Esophagus muscularis mucosa (tissue), 4 donors: ENCODE results near the gene EPGN. TPM values are rescaled to one million over a fixed set of nuclear protein-coding genes. Genes with fewer than 3 reads are reported as not detected.

Experiments
- DNase-seq: peaks from one replicate; pipeline ENCODE4 v3.0.0-alpha.2; 2017; ENCODE audit errors: extremely low spot score
- H3K27ac ChIP-seq, 4 donors: fragments of 200-600 bp; sonication (generic); replicated peaks in 1 of 4; 1 replicate in 3 of 4; 2 replicates in 1 of 4; pipeline ENCODE4 v1.5.1; 2016 to 2019; ENCODE audit warnings: mild to moderate bottlenecking in 1 of 4
- H3K27me3 ChIP-seq, 4 donors: fragments of 200-600 bp; sonication (generic); one replicate each; pipeline versions ENCODE4 v1.5.1 to v1.6.0; 2016 to 2019
- H3K36me3 ChIP-seq, 4 donors: fragments of 200-600 bp; sonication (generic); one replicate each; pipeline ENCODE4 v1.5.1; 2016 to 2019
- H3K4me1 ChIP-seq, 4 donors: fragments of 200-600 bp; sonication (generic); one replicate each; pipeline ENCODE4 v1.5.1; 2016 to 2019
- H3K4me3 ChIP-seq, 4 donors: fragments of 200-600 bp; sonication (generic); 1 replicate in 2 of 4; 2 replicates in 2 of 4; pipeline ENCODE4 v1.5.1; 2016 to 2019; ENCODE audit warnings: mild to moderate bottlenecking in 4 of 4, moderate library complexity in 1 of 4
- H3K9me3 ChIP-seq, 4 donors: fragments of 200-600 bp; sonication (generic); 1 replicate in 3 of 4; 2 replicates in 1 of 4; pipeline ENCODE4 v1.5.1; 2016 to 2019
- CTCF ChIP-seq, 3 experiments: fragments of 200-600 bp in 2 of 3; fragments of 450-650 bp in 1 of 3; sonication (generic) in 2 of 3; IDR thresholded peaks; one replicate each; pipeline ENCODE4 v1.5.1; 2017 to 2019; ENCODE audit warnings: antibody characterized with exemption in 3 of 3, mild to moderate bottlenecking in 2 of 3, moderate library complexity in 1 of 3
- EP300 ChIP-seq: sonication (generic); formaldehyde crosslinking; IDR thresholded peaks from one replicate; pipeline ENCODE4 v1.6.1; 2017; ENCODE audit warnings: antibody characterized with exemption
- POLR2A ChIP-seq: fragments of 450-650 bp; IDR thresholded peaks from one replicate; pipeline ENCODE4 v1.6.1; 2017; ENCODE audit warnings: antibody characterized with exemption, moderate library complexity, mild to moderate bottlenecking, low read depth
- POLR2AphosphoS5 ChIP-seq, 2 donors: sonication (generic); formaldehyde crosslinking; IDR thresholded peaks; one replicate each; pipeline ENCODE4 v1.6.1; 2017; ENCODE audit warnings: antibody characterized with exemption in 2 of 2
- WGBS: methylation state at CpG from one replicate; pipeline ENCODE4 v1.1.5; 2018; 5-methylcytosine and 5-hydroxymethylcytosine counted together
- intact Hi-C: fragments of 100-400 bp; cut with DNase I; formaldehyde crosslinking; loops from one replicate; pipeline ENCODE4 v1.15.1; 2023
- total RNA-seq, 4 donors: library from RNA; depleted of rRNA; stranded (reverse); fragments of >200 nt; gene quantifications; one replicate each; pipeline versions ENCODE4 v1.1.0 to v1.2.1, GENCODE V29; 2016

Gene EPGN
- total RNA-seq, 4 donors from 2014 or later: not detected

- no peaks in the 10 kb centered on the region for H3K27me3 ChIP-seq
- H3K27ac ChIP-seq: no peak overlapping the region
- no peaks in the 10 kb centered on the region for H3K36me3 ChIP-seq
- DNase-seq: no peak
- 95% methylated on average over 1 of the region's 1 CpG for WGBS
- H3K4me3 ChIP-seq: no peak overlapping the region
- TF ChIP-seq POLR2AphosphoS5 (IDR thresholded peaks at IDR 0.05) (no peak), CTCF (IDR thresholded peaks at IDR 0.05) (no peak), POLR2A (no peak), EP300 (no peak)
- H3K4me1 ChIP-seq: no peaks in the 10 kb centered on the region
- H3K9me3 ChIP-seq: no peaks in the 10 kb centered on the region
- intact Hi-C loops: no loop called here
Observed at GRCh38 chr4:74291471-74291870, 16.8 kb upstream of the EPGN start.

- no peak for DNase-seq
- no peaks in the 10 kb centered on the region for H3K9me3 ChIP-seq
- TF ChIP-seq POLR2A (no peak), EP300 (no peak)
- no peaks in the 10 kb centered on the region for H3K27me3 ChIP-seq
- H3K4me3 ChIP-seq: no peak overlapping the region
- no peaks in the 10 kb centered on the region for H3K4me1 ChIP-seq
- H3K36me3 ChIP-seq: no peaks in the 10 kb centered on the region
- no peak overlapping the region for H3K27ac ChIP-seq
- intact Hi-C loops: no loop called here
Observed at GRCh38 chr4:74292111-74292870, 16.0 kb upstream of the EPGN start.

- Histone ChIP-seq H3K27me3 (no peaks in the 10 kb centered on the region), H3K9me3 (no peaks in the 10 kb centered on the region), H3K27ac (no peak overlapping the region), H3K4me1 (no peaks in the 10 kb centered on the region), H3K4me3 (no peak overlapping the region), H3K36me3 (no peaks in the 10 kb centered on the region)
- DNase-seq: no peak
- no peak for TF ChIP-seq CTCF (IDR thresholded peaks at IDR 0.05)
- no peak for TF ChIP-seq EP300
- no peak for TF ChIP-seq POLR2AphosphoS5 (IDR thresholded peaks at IDR 0.05)
- no peak for TF ChIP-seq POLR2A
- intact Hi-C loops: no loop called here
- WGBS: 91% methylated on average over 2 of the region's 2 CpGs
Observed at GRCh38 chr4:74293558-74293957, 14.7 kb upstream of the EPGN start.

GRCh38 chr4:74294681-74295080 lies 13.6 kb upstream of the EPGN start:
- H3K9me3 ChIP-seq: no peaks in the 10 kb centered on the region
- H3K36me3 ChIP-seq: no peaks in the 10 kb centered on the region
- H3K4me3 ChIP-seq: no peak overlapping the region
- no peaks in the 10 kb centered on the region for H3K4me1 ChIP-seq
- WGBS: 84% methylated on average over 1 of the region's 1 CpG
- TF ChIP-seq CTCF (IDR thresholded peaks at IDR 0.05): no peak
- no peak for TF ChIP-seq POLR2A
- TF ChIP-seq EP300: no peak
- H3K27ac ChIP-seq: no peak overlapping the region
- intact Hi-C loops: no loop called here
- no peak for DNase-seq
- H3K27me3 ChIP-seq: no peaks in the 10 kb centered on the region

- no peaks in the 10 kb centered on the region for H3K4me1 ChIP-seq
- no peak overlapping the region for H3K4me3 ChIP-seq
- no peak overlapping the region for H3K27ac ChIP-seq
- intact Hi-C loops: no loop called here
- no peaks in the 10 kb centered on the region for H3K9me3 ChIP-seq
- H3K36me3 ChIP-seq: no peaks in the 10 kb centered on the region
- DNase-seq: no peak
- WGBS: 85% methylated on average over 1 of the region's 1 CpG
- no peaks in the 10 kb centered on the region for H3K27me3 ChIP-seq
- TF ChIP-seq EP300 (no peak), POLR2AphosphoS5 (IDR thresholded peaks at IDR 0.05) (no peak), POLR2A (no peak), CTCF (IDR thresholded peaks at IDR 0.05) (no peak)
Observed at GRCh38 chr4:74297539-74297938, 10.7 kb upstream of the EPGN start.
